ENCODE measurements around the gene NPAS1.

DNA sequence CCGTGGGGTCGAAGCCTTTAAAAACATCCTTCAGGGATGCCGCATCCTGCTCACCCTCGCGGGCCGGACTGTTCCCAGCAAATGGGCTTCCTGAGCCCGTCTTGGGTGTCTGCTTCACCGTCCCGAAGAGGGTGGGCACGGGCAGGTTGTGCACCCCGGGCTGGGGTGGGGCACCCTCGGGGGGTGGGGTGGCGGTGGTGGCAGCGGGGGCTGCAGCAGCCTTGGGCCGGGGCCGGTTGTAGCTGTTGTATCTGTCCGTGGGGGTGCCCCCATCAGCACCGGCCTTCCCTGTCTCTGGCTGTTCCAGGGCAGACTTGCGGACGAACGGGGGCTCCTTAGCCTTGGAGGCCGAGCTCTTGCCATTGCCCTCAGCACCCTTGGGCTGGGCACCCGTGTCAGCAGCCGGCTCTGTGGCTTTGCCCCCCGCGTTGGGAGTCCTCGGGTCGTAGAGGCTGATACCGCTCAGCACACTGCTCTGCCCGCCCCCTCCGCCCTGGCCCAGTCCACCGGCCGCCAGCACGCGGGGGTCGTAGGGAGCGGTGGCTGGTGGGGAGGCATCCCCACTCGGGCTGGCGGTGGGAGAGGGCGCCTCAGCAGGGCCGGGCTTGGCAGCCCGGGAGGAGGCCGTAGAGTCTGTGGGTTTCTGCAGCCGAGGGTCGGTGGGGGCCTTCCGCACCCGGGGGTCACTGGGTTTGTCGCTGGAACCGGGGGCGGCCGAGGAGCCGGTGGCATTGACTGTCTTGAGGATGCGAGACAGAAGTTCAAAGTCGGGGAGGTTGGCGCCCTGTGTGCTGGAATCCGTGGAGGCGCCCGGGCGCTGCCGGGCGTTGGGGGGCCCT is 47.0 kb downstream of the NPAS1 start:
- TF ChIP-seq, protein P1, sequence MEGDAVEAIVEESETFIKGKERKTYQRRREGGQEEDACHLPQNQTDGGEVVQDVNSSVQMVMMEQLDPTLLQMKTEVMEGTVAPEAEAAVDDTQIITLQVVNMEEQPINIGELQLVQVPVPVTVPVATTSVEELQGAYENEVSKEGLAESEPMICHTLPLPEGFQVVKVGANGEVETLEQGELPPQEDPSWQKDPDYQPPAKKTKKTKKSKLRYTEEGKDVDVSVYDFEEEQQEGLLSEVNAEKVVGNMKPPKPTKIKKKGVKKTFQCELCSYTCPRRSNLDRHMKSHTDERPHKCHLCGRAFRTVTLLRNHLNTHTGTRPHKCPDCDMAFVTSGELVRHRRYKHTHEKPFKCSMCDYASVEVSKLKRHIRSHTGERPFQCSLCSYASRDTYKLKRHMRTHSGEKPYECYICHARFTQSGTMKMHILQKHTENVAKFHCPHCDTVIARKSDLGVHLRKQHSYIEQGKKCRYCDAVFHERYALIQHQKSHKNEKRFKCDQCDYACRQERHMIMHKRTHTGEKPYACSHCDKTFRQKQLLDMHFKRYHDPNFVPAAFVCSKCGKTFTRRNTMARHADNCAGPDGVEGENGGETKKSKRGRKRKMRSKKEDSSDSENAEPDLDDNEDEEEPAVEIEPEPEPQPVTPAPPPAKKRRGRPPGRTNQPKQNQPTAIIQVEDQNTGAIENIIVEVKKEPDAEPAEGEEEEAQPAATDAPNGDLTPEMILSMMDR (IDR thresholded peaks at IDR 0.05): no peak
- no peak for TF ChIP-seq ZFX (IDR thresholded peaks at IDR 0.05; ENCODE audit: borderline replicate concordance)

Data from 22Rv1 (cell line).